Adrenal gland (tissue), 5 donors: ENCODE data around the gene PCNX2.

Source experiments
- POLR2A ChIP-seq, 2 donors: fragments of 450-650 bp; IDR thresholded peaks; one replicate each; pipeline ENCODE4 v1.6.1; 2017; ENCODE audit warnings: antibody characterized with exemption in 2 of 2, mild to moderate bottlenecking in 2 of 2, moderate library complexity in 1 of 2
- TF ChIP-seq, protein P1 (sequence below), 6 experiments: fragments of 450-650 bp in 4 of 6; fragments of 200-600 bp in 2 of 6; sonication (generic) in 1 of 6; IDR thresholded peaks; 1 replicate in 5 of 6; 2 replicates in 1 of 6; pipeline versions ENCODE4 v1.5.1 to v1.8.0; 2016 to 2021; ENCODE audit warnings: antibody characterized with exemption in 6 of 6, mild to moderate bottlenecking in 2 of 6, moderate library complexity in 1 of 6
- donor health status: DM: no; HTN: no; CAD: no.

DNA sequence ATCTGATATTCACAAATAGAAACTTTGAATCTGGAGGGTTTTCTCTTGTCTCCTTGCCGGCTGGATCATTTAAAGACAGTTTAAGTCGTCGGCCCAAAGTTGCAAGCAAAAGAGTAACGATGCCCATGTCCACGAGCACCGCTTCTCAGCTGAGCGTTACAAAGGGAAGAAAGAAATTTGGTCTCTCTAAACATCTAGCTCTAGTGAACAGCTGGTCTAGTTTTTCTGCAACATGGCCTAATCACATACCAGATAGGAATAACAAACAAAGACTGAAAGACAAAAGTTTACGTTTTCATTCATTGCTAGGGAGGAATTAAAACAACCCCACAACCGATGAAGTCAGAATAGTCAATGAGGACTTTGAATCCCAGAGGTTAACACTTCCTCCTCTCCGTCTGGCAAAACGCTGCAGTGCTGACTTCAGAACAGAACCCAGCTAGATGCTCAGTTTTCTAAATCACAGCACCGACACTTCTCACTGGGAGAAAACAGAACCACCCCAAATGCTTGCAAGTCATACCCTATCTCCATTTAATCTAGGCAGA, 275.7 kb downstream of the PCNX2 start:
- TF ChIP-seq, protein P1, sequence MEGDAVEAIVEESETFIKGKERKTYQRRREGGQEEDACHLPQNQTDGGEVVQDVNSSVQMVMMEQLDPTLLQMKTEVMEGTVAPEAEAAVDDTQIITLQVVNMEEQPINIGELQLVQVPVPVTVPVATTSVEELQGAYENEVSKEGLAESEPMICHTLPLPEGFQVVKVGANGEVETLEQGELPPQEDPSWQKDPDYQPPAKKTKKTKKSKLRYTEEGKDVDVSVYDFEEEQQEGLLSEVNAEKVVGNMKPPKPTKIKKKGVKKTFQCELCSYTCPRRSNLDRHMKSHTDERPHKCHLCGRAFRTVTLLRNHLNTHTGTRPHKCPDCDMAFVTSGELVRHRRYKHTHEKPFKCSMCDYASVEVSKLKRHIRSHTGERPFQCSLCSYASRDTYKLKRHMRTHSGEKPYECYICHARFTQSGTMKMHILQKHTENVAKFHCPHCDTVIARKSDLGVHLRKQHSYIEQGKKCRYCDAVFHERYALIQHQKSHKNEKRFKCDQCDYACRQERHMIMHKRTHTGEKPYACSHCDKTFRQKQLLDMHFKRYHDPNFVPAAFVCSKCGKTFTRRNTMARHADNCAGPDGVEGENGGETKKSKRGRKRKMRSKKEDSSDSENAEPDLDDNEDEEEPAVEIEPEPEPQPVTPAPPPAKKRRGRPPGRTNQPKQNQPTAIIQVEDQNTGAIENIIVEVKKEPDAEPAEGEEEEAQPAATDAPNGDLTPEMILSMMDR (IDR thresholded peaks at IDR 0.05): no peak
- no peak for TF ChIP-seq POLR2A (IDR thresholded peaks at IDR 0.05)
